A673 (cell line): Measurements from ENCODE around the gene LAMB4.

Source experiments
- CTCF ChIP-seq: fragments of 300-800, 200-600 bp; sonication (generic); conservative IDR thresholded peaks from 2 replicates; pipeline ENCODE4 v1.5.1; 2017; ENCODE audit warnings: low read depth, mild to moderate bottlenecking, antibody characterized with exemption, low read length, moderate library complexity, mixed read lengths
- EZH2 ChIP-seq: fragments of 200-600 bp; sonication (generic); IDR thresholded peaks from 2 replicates; pipeline ENCODE4 v1.6.1; 2017; ENCODE audit warnings: borderline replicate concordance, low read depth, mild to moderate bottlenecking, mixed read lengths, antibody characterized with exemption, low read length; ENCODE audit not compliant: poor library complexity, severe bottlenecking

- TF ChIP-seq CTCF (no peak), EZH2 (no peak)
Observed at GRCh38 chr7:108099713-108100112, 30.4 kb downstream of the LAMB4 start.
